Measurements from ENCODE around the gene SURF4.

The SURF4 gene

GRCh38 chr9:133353548-133353947, 22.3 kb downstream of the SURF4 start:
- DNase-seq (ENCODE audit: low read depth in 2 of 2), result no peak
- no peak for TF ChIP-seq CTCF (IDR thresholded peaks at IDR 0.05; ENCODE audit: low read depth, low read length)
- H3K4me3 ChIP-seq (replicated peaks in 1 of 2; ENCODE audit: low read depth in 2 of 2, low read length in 2 of 2), result no peak overlapping the region

DNA sequence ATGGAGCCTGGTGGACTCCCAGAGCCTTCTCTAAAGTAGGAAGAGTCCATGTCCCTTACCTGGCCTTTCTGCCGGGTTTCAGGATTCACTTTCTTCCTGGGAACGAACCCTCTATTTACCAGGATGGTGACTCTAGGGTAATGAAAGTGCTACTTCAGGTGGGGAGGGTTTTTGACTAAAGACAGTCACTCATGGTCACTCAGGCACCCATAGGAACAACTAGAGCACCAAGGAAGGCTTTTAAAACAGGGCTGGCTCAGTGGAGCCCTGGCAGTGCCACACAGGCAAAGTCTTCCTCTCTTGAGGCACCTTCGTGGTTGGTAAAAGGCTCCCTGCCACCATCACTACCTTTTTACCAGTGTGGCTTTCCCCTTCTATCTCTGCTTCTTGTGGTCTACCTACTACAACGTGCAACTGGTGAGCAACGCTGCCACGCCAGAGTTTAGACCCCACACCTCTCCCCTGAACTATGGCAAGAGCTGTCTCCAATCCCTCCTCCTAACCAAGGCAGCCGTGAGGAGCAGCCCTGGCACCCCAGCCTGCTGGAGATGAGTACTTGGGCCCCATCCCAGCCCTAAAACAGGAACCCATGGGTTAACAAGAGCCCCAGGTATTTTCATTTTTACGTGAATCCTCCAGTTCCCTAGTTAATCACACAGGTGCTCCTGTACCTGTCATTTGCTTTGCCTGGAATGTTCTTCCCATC, 23.1 kb downstream of the SURF4 start:
- DNase-seq (ENCODE audit: low read depth in 2 of 2), result no peak
- TF ChIP-seq CTCF (IDR thresholded peaks at IDR 0.05; ENCODE audit: low read depth, low read length), result no peak
- no peak overlapping the region for H3K4me3 ChIP-seq (replicated peaks in 1 of 2; ENCODE audit: low read depth in 2 of 2, low read length in 2 of 2)

GRCh38 chr9:133351908-133352634, 23.8 kb downstream of the SURF4 start:
- TF ChIP-seq CTCF (IDR thresholded peaks at IDR 0.05; ENCODE audit: low read depth, low read length), result peak; percentile 78
- no peak overlapping the region for H3K4me3 ChIP-seq (replicated peaks in 1 of 2; ENCODE audit: low read depth in 2 of 2, low read length in 2 of 2)
- peak; percentile 70 to 81 for DNase-seq (ENCODE audit: low read depth in 2 of 2)

DNA sequence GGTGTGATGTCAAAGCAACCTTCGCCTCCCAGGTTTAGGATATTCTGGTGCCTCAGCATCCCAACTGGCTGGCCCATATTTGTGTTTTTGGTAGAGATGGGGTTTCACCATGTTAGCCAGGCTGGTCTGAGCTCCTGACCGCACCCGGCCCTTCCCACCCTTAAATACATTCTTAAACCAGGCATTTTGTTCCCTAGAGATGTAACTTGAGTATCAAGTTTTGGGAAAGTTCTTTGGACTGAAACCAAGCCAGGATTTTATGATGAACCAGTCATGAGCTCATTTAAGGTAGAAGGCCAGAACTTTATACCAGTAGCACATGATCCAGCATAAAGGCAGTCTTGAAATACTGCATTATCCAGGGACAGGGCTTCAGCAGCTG, 24.3 kb downstream of the SURF4 start:
- peak in 1 of 2 donors; percentile 16 for DNase-seq (ENCODE audit: low read depth in 2 of 2)
- no peak overlapping the region for H3K4me3 ChIP-seq (replicated peaks in 1 of 2; ENCODE audit: low read depth in 2 of 2, low read length in 2 of 2)
- no peak for TF ChIP-seq CTCF (IDR thresholded peaks at IDR 0.05; ENCODE audit: low read depth, low read length)

GRCh38 chr9:133349965-133350616, 25.8 kb downstream of the SURF4 start:
- peak overlapping the region in 1 of 2 donors; percentile 99 for H3K4me3 ChIP-seq (replicated peaks in 1 of 2; ENCODE audit: low read depth in 2 of 2, low read length in 2 of 2)
- no peak for DNase-seq (ENCODE audit: low read depth in 2 of 2)
- TF ChIP-seq CTCF (IDR thresholded peaks at IDR 0.05; ENCODE audit: low read depth, low read length), result no peak

- DNase-seq (ENCODE audit: low read depth in 2 of 2), result no peak
- peak overlapping the region; percentile 98 to 99 for H3K4me3 ChIP-seq (replicated peaks in 1 of 2; ENCODE audit: low read depth in 2 of 2, low read length in 2 of 2)
- no peak for TF ChIP-seq CTCF (IDR thresholded peaks at IDR 0.05; ENCODE audit: low read depth, low read length)
Observed at GRCh38 chr9:133348718-133349573, 26.9 kb downstream of the SURF4 start.
